NCI-H146 (cell line): Measurements from ENCODE around the gene PGA3.
A peak's percentile ranks its signal among the peaks of the same experiment; 100 is the strongest.
"Not testable (repeated sequence)": the region's sequence is repeated elsewhere in the genome, so short reads cannot be mapped to it uniquely, and the experiment has no call there.

ENCODE experiments used
- DNase-seq: peaks from one replicate; lab custom pipeline; 2025; lab: John Stamatoyannopoulos, UW

Gene PGA3

GRCh38 chr11:61250796-61251765 lies 47.8 kb downstream of the PGA3 start:
- not testable (repeated sequence) for DNase-seq

DNA sequence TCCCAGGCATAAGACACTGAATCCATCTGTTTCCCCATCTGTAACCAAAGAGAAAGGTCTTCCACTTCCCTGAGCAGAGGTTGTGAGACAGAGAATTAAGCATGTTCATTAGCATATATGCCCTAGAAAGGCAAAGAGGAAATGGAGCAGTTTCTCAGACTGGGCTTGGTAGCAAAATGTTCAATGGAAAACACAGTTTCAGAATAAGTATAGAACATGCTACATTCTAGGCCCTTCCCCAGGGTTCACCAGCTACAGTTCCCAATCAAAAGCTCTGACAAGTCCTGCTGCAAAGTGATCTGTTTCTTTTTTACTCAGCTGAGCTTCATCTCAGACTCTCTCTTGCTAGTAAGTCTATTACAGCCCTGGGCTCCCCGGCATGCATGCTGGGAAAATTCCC lies 49.0 kb downstream of the PGA3 start:
- DNase-seq = not testable (repeated sequence)

GRCh38 chr11:61254403-61255025 lies 51.2 kb downstream of the PGA3 start:
- DNase-seq = peak; percentile 50

GRCh38 chr11:61256710-61257482 lies 53.6 kb downstream of the PGA3 start:
- no peak for DNase-seq

DNA sequence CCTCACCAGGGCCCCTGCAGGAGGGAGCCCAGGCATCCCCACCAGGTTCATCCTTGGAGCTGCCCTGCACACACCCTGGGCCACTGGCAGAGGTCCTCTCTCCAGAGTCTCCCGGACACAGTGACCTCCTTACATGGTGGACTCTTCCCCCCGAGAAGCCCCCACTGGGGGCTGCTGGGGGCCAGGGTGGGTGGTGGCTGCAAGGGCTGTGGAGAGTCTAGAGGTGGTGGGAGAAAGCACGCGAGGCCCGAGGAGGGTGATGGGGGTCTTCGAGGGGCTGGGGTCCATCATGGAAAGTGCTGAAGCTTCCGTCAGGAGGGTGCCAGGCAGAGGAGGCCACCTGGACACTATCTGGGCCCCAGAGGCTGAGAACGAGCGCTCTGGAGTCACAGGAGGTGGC lies 55.2 kb downstream of the PGA3 start:
- no peak for DNase-seq

- no peak for DNase-seq
Measured at GRCh38 chr11:61259363-61259762, 56.0 kb downstream of the PGA3 start.
